Measurements from ENCODE around the gene KDSR.
"Not testable (repeated sequence)": the region's sequence is repeated elsewhere in the genome, so short reads cannot be mapped to it uniquely, and the experiment has no call there.

KDSR gene

DNA sequence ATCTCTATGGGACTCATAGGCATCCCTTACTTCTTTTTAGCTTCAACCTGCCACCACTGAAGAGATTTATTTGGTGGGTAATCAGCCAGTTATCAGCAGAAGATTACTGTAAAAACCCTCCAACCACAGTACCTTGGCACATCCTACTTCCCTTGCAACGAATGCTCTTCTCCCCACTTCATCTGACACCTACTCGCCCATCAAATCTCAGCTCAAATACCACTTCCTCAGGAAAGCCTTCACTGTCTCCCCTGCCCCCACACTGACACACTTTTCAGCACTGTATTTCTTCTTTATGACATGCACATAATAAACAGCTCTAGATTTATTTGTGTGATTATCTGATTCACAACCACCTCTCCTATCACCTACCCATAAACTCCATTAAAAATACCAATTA lies 3.1 kb downstream of the KDSR start:
- DNase-seq: no peak

DNA sequence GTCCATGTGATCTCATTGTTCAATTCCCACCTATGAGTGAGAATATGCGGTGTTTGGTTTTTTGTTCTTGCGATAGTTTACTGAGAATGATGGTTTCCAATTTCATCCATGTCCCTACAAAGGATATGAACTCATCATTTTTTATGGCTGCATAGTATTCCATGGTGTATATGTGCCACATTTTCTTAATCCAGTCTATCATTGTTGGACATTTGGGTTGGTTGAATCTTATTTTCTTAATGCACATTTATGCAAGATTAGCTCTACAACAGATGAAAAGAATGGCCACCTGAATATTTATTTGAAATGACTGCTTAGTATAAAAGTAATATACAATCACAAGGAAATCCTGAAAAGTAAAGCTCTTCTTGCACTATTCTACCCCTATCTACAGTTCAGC lies 3.6 kb downstream of the KDSR start:
- DNase-seq: not testable (repeated sequence)

DNA sequence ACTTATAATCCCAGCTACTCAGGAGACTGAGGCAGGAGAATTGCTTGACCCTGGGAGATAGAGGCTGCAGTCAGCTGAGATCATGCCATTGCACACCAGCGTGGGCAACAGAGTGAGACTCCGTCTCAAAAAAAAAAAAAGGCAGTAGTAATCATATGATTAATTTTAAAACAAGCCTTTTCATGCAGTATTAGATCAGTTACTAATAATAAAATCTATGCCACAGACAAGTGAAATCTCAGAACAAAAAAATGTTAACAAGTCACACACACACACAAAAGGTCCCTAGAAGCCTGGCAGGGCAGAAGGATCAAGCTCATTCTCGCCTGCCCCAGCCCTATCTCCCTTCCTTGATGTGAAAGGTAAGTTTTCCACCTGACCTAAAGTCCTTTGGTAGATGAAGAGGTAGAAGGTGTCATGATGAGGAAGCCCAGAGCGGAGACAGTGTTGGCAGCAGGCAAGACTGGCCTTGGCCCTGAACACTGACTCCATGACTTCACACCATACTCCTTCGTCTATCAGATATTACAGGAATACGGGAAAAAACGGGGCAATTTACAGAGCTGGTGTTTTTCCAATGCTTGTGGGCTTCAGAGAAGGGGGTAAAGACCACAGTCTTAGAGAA lies 10.6 kb downstream of the KDSR start:
- no peak for DNase-seq

DNA sequence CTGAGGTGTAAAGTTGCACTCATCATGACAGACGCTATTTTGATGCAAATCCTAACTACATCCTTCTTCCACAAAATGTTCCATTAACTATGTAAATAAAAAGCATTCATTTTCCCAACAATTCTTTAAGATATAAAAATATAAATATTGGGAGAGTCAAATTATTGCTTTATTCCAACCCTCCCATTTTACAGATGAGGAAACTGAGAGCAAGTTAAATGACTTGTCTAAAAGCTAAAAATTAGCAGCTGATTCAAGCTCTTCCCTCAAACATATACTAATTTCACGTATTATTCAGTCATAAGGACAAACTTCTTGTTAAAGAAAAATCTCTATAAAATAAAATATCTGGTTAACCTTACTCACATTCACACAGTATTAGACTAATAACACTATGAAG lies 16.8 kb downstream of the KDSR start:
- DNase-seq: no peak

GRCh38 chr18:63348508-63349136 lies 18.4 kb downstream of the KDSR start:
- DNase-seq: no peak

- no peak for DNase-seq
These were observed 20.4 kb downstream of the KDSR start for GRCh38 chr18:63346480-63347183.

GRCh38 chr18:63346031-63346430 lies 21.0 kb downstream of the KDSR start:
- DNase-seq: no peak

GRCh38 chr18:63344918-63345317 lies 22.1 kb downstream of the KDSR start:
- DNase-seq: no peak

GRCh38 chr18:63344263-63344662 lies 22.7 kb downstream of the KDSR start:
- DNase-seq: no peak

GRCh38 chr18:63342206-63342605 lies 24.8 kb downstream of the KDSR start:
- no peak for DNase-seq

- DNase-seq: peak; percentile 16
These were observed 27.0 kb downstream of the KDSR start for GRCh38 chr18:63339920-63340484.

DNA sequence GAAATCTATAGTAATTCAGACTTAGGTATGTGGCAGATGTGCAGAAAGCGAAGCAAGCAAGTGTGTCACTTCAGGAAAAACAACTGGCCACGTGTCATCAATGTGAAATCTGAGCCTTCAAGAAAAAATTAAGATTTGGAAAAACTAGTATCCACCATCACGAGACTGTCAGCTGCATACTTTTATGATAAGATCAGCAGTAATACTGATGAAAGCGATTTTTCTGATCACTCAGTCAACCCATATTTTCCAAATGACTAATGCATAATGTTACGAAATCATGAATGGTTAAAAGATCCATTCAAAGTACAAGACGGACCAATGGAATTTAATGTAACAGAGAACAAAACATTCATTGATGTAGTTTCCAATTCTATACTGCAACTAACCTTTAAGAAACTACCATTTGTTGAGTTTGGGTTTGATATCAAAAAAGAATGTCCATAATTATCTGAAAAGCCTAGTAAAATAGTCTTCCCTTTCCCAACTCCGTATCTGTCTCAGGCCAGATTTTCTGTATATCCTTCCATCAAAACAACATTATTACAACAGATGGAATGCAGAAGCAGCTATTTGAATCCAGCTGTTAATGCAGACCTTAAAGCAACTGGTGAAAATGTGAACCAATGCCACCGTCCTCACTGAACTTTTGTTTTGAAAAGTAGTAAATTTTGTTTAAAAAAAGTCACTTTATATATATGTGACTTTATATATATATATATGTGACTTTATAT lies 30.5 kb downstream of the KDSR start:
- DNase-seq: no peak

- no peak for DNase-seq
These were observed 35.9 kb downstream of the KDSR start for GRCh38 chr18:63331105-63331504.

GRCh38 chr18:63329431-63330145 lies 37.4 kb downstream of the KDSR start:
- no peak for DNase-seq

GRCh38 chr18:63326011-63326410 lies 41.0 kb downstream of the KDSR start:
- no peak for DNase-seq

DNA sequence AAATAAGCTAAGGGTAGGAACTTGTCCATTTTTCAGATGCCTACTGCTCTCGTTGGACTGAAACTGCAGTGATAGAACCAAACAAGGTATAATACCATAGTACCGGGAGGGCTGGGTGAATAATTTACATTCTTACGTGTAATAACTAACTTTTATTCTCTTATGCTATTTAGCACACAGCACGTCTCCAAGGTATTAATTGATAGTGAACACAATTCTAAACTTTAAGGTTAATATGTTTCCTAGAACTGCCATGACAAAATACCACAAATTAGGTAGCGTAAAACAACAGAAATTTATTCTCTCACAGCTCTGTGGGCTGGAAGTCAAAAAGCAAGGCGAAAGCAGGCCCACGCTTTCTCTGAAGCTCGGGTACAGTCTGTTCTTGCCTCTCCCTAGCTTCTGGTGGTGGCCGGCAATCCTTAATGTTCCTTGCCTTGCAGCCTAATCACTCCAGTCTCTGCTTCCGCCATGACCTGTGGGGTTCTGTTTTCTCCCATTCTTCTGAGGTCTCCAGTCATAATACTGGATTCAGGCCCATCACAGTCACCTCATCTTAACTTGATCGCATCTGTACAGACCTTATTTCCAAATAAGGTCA lies 41.8 kb downstream of the KDSR start:
- DNase-seq: no peak

DNA sequence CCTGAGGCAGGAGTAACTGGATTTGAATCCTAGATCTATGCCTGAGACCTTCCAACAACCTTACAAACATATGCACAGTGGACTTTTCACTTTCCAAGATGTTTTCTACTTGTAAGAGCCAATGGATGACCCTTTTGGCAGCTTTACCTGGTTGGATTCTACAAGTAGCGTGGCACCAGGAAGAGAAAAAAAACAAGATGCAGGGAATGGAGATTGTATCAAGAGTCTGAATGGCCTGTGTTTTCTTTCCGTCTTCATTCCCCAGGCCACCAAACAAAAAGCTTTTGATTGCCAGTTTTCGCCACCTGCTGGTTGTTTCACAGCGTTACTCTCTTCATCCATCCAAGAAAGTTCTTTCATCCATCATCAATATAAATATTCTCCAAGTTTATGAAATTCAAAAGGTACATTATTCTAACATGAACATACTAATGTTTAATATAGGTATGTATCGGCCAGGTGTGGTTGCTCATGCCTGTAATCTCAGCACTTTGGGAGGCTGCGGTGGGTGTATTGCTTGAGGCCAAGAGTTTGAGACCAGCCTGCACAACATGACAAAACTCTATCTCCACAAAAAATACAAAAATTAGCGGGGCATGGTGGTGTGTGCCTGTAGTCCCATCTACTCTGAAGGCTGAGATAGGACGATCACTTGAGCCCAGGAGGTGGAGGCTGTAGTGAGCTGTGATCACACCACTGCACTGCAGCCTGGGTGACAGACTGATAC lies 43.9 kb downstream of the KDSR start:
- peak; percentile 77 for DNase-seq

DNA sequence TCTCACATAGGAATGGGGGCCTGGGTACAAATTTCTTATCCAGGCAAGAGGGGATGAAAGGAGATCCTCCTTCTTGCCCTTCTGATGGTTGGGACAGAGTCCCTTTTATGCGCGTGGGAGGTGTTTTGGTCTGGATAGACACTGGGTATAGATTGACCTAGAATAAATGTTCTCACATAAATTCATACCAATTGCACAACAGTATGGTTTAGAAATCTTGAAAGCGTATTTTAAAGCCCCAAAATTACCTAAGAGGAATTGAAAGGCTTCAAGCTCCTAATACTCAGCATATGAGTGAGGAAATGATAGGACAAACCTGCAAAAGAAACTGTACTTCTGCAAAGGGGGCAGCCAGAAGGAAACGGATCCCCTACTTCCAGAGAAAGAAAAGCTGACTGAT lies 44.8 kb downstream of the KDSR start:
- DNase-seq: no peak

DNA sequence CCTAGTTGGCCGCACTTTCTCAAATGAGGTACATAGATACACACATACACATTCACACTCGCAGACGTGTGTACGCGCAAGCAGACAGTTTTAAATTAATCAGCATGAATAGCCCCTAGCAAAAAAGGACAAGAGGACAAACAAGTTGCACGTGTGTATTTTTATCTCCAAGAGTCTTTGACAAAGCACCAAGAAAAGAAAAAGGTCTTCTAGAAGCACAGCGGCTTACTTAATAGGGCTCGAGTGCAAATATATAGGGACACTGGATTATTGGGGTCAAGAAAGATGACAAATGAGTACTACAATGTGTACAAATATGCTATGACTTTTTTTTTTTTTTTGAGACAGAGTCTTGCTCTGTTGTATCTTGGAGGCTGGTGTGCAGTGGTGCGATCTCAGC lies 45.7 kb downstream of the KDSR start:
- DNase-seq: no peak

GRCh38 chr18:63320975-63321265 lies 46.1 kb downstream of the KDSR start:
- DNase-seq: no peak

- DNase-seq: peak; percentile 79
These were observed 46.7 kb downstream of the KDSR start for GRCh38 chr18:63320123-63320974.
